Testis (tissue), 2 donors: ENCODE results near the gene CCR1.

Source experiments
- CTCF ChIP-seq, 3 experiments: fragments of 450-650 bp in 2 of 3; fragments of 200-600 bp in 1 of 3; sonication (generic) in 1 of 3; IDR thresholded peaks; one replicate each; pipeline ENCODE4 v1.5.1; 2016 to 2019; ENCODE audit warnings: antibody characterized with exemption in 3 of 3, mild to moderate bottlenecking in 2 of 3, moderate library complexity in 1 of 3
- POLR2A ChIP-seq: fragments of 450-650 bp; IDR thresholded peaks from one replicate; pipeline ENCODE4 v1.6.1; 2017; ENCODE audit warnings: antibody characterized with exemption, mild to moderate bottlenecking, moderate library complexity

- TF ChIP-seq CTCF (IDR thresholded peaks at IDR 0.05): no peak
- no peak for TF ChIP-seq POLR2A
Measured at GRCh38 chr3:46212101-46212500, 4.0 kb upstream of the CCR1 start.
